ENCODE data around the gene SLC35F6. TPM values are rescaled to one million over a fixed set of nuclear protein-coding genes. Genes with fewer than 3 reads are reported as not detected.

The SLC35F6 gene
- total and polyA plus RNA-seq, 2 experiments from 2014 or later, result 37.1 to 46.9 TPM

DNA sequence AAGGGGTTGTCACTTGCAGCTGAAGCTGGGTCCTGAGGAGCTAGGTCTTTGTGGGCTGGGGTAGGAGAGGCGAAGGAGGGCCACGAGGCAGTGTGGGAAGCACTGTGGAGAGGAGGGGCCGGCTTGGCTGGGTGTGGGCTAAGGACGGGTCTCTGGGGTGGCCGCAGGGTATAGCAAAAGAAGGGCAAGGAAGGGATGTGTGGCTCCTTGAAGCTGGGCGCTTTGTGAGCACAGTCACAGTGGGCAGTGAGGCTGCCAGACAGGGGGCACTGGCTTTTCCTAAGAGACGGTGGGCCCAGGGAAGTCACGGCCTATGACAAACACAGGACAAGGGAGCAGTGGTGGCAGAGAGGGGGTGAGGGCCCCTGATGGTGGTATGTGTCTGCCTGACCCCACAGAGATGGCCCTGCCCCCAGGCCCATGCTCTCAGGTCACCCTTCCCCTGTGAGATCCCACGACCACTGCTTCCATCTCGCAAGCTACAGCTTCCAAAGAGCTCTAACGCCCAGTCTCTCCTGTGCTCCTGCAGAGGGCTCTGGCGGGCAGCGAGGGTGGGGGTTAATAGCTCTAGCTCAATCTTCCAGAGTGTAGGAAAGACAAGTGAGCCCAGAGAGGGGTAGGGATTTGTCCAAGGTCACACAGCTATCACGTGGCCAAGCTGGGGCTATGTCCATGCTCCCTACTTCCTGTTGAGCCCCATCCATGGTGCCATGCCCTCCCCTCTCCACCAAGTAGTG, 39.1 kb upstream of the SLC35F6 start:
- whole genome bisulfite sequencing, 2 experiments (ENCODE audit: low coverage in 1 of 2, low lambda C conversion rate in 2 of 2, missing lambda C conversion rate in 2 of 2), result 70 to 72% methylated on average over 14 of the region's 14 CpGs
- Histone ChIP-seq H4K20me1 (ENCODE audit: insufficient read depth) (no peaks in the 10 kb centered on the region), H3K27ac (peak overlapping the region; percentile 80), H3K27me3 (replicated peaks; ENCODE audit: insufficient read depth) (no peaks in the 10 kb centered on the region), H3K79me2 (ENCODE audit: insufficient read depth) (no peaks in the 10 kb centered on the region), H3K9me2 (ENCODE audit: insufficient read depth) (no peaks in the 10 kb centered on the region), H3K4me3 (no peak overlapping the region), H3F3A (ENCODE audit: insufficient read depth) (peaks cover 15% of the 10 kb centered on the region; the same call in 1 of the 2 replicates), H3K4me1 (ENCODE audit: insufficient read depth) (peaks cover 29% of the 10 kb centered on the region), H3K4me2 (ENCODE audit: unreplicated experiment) (peak overlapping the region; percentile 53), H3K36me3 (ENCODE audit: low read depth) (no peaks in the 10 kb centered on the region), H2AFZ (no peak overlapping the region), H3K9me3 (ENCODE audit: low read depth) (no peaks in the 10 kb centered on the region), H3K9ac (peak overlapping the region; percentile 54)
- no peak for DNase-seq
- TF ChIP-seq EZH2 (IDR thresholded peaks at IDR 0.05; ENCODE audit: insufficient read depth, poor library complexity, severe bottlenecking) (no peak), EZH2phosphoT487 (IDR thresholded peaks at IDR 0.05; ENCODE audit: insufficient read depth, low read depth) (no peak)
- in situ Hi-C loops (cut with MboI), result no loop called here

DNA sequence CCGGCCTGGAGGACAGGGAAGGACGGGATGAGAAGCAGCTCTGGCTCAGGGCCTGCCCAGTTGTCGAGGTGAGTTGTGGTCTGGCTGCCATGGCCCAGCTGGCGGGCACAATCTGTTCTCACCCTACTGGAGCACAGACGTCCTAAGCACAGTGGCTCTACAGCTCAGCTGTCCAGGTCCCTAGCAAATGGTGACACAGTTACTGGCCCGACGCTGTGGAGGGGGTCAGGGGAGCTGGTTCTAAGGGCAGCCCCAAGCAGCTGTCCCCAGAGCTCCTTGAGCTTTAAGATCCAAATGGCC, 38.6 kb upstream of the SLC35F6 start:
- Histone ChIP-seq H3K36me3 (ENCODE audit: low read depth) (no peaks in the 10 kb centered on the region), H3K4me3 (no peak overlapping the region), H3K9me2 (ENCODE audit: insufficient read depth) (no peaks in the 10 kb centered on the region), H3K27me3 (replicated peaks; ENCODE audit: insufficient read depth) (no peaks in the 10 kb centered on the region), H3K4me2 (ENCODE audit: unreplicated experiment) (no peak overlapping the region), H4K20me1 (ENCODE audit: insufficient read depth) (no peaks in the 10 kb centered on the region), H3K9me3 (ENCODE audit: low read depth) (no peaks in the 10 kb centered on the region), H3K79me2 (ENCODE audit: insufficient read depth) (no peaks in the 10 kb centered on the region), H3K27ac (no peak overlapping the region), H3K4me1 (ENCODE audit: insufficient read depth) (peaks cover 24% of the 10 kb centered on the region), H3K9ac (no peak overlapping the region), H3F3A (ENCODE audit: insufficient read depth) (peaks cover 15% of the 10 kb centered on the region; the same call in 1 of the 2 replicates), H2AFZ (no peak overlapping the region)
- TF ChIP-seq EZH2phosphoT487 (IDR thresholded peaks at IDR 0.05; ENCODE audit: insufficient read depth, low read depth) (no peak), EZH2 (IDR thresholded peaks at IDR 0.05; ENCODE audit: insufficient read depth, poor library complexity, severe bottlenecking) (no peak)
- 64 to 66% methylated on average over 7 of the region's 7 CpGs for whole genome bisulfite sequencing, 2 experiments (ENCODE audit: low coverage in 1 of 2, low lambda C conversion rate in 2 of 2, missing lambda C conversion rate in 2 of 2)
- in situ Hi-C loops (cut with MboI), result no loop called here
- no peak for DNase-seq

DNA sequence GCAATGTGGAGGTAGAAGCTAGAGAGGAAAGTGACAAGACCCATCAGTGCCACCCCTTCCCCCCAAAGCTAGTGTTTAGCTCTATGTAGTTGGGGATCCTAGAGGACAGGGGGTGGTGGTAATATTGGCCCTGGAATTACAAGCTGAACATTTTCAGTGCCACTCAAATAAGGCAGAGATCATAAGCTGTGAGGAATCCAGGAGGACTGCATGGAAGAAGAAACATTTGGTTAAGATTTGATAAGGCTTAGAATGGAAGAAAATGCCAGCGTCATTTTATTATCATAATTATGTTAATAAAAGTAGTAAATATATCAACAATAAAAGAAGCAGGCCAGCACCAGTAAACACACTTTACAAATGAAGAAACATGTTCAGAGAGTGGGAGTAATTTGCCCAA, 37.9 kb upstream of the SLC35F6 start:
- H3K79me2 ChIP-seq (ENCODE audit: insufficient read depth), result no peaks in the 10 kb centered on the region
- H3K9ac ChIP-seq, result no peak overlapping the region
- peaks cover 16% of the 10 kb centered on the region for H3K4me1 ChIP-seq (ENCODE audit: insufficient read depth)
- no peak for DNase-seq
- no peak overlapping the region for H3K27ac ChIP-seq
- in situ Hi-C loops (cut with MboI), result no loop called here
- 0 to 2% methylated on average over 1 of the region's 1 CpG for WGBS, 2 experiments (ENCODE audit: low coverage in 1 of 2, low lambda C conversion rate in 2 of 2, missing lambda C conversion rate in 2 of 2)
- H3K27me3 ChIP-seq (replicated peaks; ENCODE audit: insufficient read depth), result no peaks in the 10 kb centered on the region
- H3K9me3 ChIP-seq (ENCODE audit: low read depth), result no peaks in the 10 kb centered on the region
- no peak overlapping the region for H3K4me3 ChIP-seq
- H2AFZ ChIP-seq, result no peak overlapping the region
- peaks cover 15% of the 10 kb centered on the region; the same call in 1 of the 2 replicates for H3F3A ChIP-seq (ENCODE audit: insufficient read depth)
- no peaks in the 10 kb centered on the region for H3K9me2 ChIP-seq (ENCODE audit: insufficient read depth)
- H3K36me3 ChIP-seq (ENCODE audit: low read depth), result no peaks in the 10 kb centered on the region
- TF ChIP-seq EZH2phosphoT487 (IDR thresholded peaks at IDR 0.05; ENCODE audit: insufficient read depth, low read depth) (no peak), EZH2 (IDR thresholded peaks at IDR 0.05; ENCODE audit: insufficient read depth, poor library complexity, severe bottlenecking) (no peak)
- no peaks in the 10 kb centered on the region for H4K20me1 ChIP-seq (ENCODE audit: insufficient read depth)
- no peak overlapping the region for H3K4me2 ChIP-seq (ENCODE audit: unreplicated experiment)

DNA sequence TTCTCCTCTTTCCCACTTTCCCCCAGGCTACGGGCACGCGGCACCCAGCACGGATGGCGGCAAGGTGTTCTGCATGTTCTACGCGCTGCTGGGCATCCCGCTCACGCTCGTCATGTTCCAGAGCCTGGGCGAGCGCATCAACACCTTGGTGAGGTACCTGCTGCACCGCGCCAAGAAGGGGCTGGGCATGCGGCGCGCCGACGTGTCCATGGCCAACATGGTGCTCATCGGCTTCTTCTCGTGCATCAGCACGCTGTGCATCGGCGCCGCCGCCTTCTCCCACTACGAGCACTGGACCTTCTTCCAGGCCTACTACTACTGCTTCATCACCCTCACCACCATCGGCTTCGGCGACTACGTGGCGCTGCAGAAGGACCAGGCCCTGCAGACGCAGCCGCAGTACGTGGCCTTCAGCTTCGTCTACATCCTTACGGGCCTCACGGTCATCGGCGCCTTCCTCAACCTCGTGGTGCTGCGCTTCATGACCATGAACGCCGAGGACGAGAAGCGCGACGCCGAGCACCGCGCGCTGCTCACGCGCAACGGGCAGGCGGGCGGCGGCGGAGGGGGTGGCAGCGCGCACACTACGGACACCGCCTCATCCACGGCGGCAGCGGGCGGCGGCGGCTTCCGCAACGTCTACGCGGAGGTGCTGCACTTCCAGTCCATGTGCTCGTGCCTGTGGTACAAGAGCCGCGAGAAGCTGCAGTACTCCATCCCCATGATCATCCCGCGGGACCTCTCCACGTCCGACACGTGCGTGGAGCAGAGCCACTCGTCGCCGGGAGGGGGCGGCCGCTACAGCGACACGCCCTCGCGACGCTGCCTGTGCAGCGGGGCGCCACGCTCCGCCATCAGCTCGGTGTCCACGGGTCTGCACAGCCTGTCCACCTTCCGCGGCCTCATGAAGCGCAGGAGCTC, 36.2 kb upstream of the SLC35F6 start:
- Histone ChIP-seq H3K27me3 (replicated peaks; ENCODE audit: insufficient read depth) (no peaks in the 10 kb centered on the region), H3K9me3 (ENCODE audit: low read depth) (no peaks in the 10 kb centered on the region), H3F3A (ENCODE audit: insufficient read depth) (peaks cover 15% of the 10 kb centered on the region; the same call in 1 of the 2 replicates), H3K4me1 (ENCODE audit: insufficient read depth) (peaks cover 16% of the 10 kb centered on the region), H3K4me2 (ENCODE audit: unreplicated experiment) (no peak overlapping the region), H3K79me2 (ENCODE audit: insufficient read depth) (no peaks in the 10 kb centered on the region), H3K36me3 (ENCODE audit: low read depth) (no peaks in the 10 kb centered on the region), H3K27ac (no peak overlapping the region), H3K9me2 (ENCODE audit: insufficient read depth) (no peaks in the 10 kb centered on the region), H3K4me3 (no peak overlapping the region; the same call in 1 of the 2 replicates), H2AFZ (peak overlapping the region; percentile 50; the same call in 1 of the 2 replicates), H3K9ac (no peak overlapping the region), H4K20me1 (ENCODE audit: insufficient read depth) (no peaks in the 10 kb centered on the region)
- no peak for TF ChIP-seq EZH2phosphoT487 (IDR thresholded peaks at IDR 0.05; ENCODE audit: insufficient read depth, low read depth)
- no peak for TF ChIP-seq EZH2 (IDR thresholded peaks at IDR 0.05; ENCODE audit: insufficient read depth, poor library complexity, severe bottlenecking)
- WGBS, 2 experiments (ENCODE audit: low coverage in 1 of 2, low lambda C conversion rate in 2 of 2, missing lambda C conversion rate in 2 of 2), result 71 to 73% methylated on average over 83 to 101 of the region's 101 CpGs
- peak; percentile 56 for DNase-seq
- in situ Hi-C loops (cut with MboI), result no loop called here
